CD4-positive, alpha-beta T cell (primary cell): ENCODE data around the gene DEF6. TPM values are rescaled to one million over a fixed set of nuclear protein-coding genes. Genes with fewer than 3 reads are reported as not detected.
A peak's percentile ranks its signal among the peaks of the same experiment; 100 is the strongest.

ENCODE experiments used
- ATAC-seq: fragments of 200-7000 bp; cut with Tn5 transposase; one replicate; pipeline ENCODE4 v1.10.0; 2022; ENCODE audit warnings: mild to moderate bottlenecking; ENCODE audit not compliant: poor library complexity
- CTCF ChIA-PET: fragments of 350-600 bp; sonication (Branson Sonifier 250); formaldehyde crosslinking; loops from one replicate; lab custom pipeline; 2021; ENCODE audit warnings: antibody characterized with exemption, inconsistent platforms; lab: Charles Lee
- POLR2A ChIA-PET: fragments of 350-600 bp; sonication (Branson Sonifier 250); formaldehyde crosslinking; loops from one replicate; lab custom pipeline; 2021; ENCODE audit warnings: antibody characterized with exemption, inconsistent platforms; lab: Charles Lee
- DNase-seq, 14 experiments: peaks; one replicate each; pipeline ENCODE4 v3.0.0-alpha.2; 2013 to 2020; ENCODE audit warnings: mixed read lengths in 2 of 14
- H3K27ac ChIP-seq, 2 donors: one replicate each; pipeline versions ENCODE4 v1.5.1 to v1.7.0; 2013; ENCODE audit warnings: low read length in 2 of 2, low read depth in 1 of 2, mild to moderate bottlenecking in 1 of 2
- H3K27me3 ChIP-seq, 2 experiments: 1 replicate in 1 of 2; 2 replicates in 1 of 2; pipeline versions ENCODE4 v1.6.1 to v1.7.0; 2013; ENCODE audit warnings: low read length in 2 of 2, control low read depth in 1 of 2, mild to moderate bottlenecking in 1 of 2, moderate library complexity in 1 of 2; ENCODE audit not compliant: insufficient read depth in 2 of 2, control insufficient read depth in 1 of 2
- H3K36me3 ChIP-seq: one replicate; pipeline ENCODE4 v1.6.1; 2013; ENCODE audit warnings: low read length, control low read depth; ENCODE audit not compliant: insufficient read depth
- H3K4me1 ChIP-seq: one replicate; pipeline ENCODE4 v1.6.1; 2013; ENCODE audit warnings: low read length, control low read depth; ENCODE audit not compliant: insufficient read depth
- H3K4me3 ChIP-seq: one replicate; pipeline ENCODE4 v1.5.1; 2013; ENCODE audit warnings: mild to moderate bottlenecking, low read length, moderate library complexity
- H3K9me3 ChIP-seq, 2 experiments: 1 replicate in 1 of 2; 2 replicates in 1 of 2; pipeline versions ENCODE4 v1.6.1 to v1.7.0; 2013; ENCODE audit warnings: low read length in 2 of 2, mild to moderate bottlenecking in 2 of 2, control low read depth in 1 of 2, moderate library complexity in 1 of 2; ENCODE audit not compliant: control insufficient read depth in 1 of 2, insufficient read depth in 1 of 2
- H3K27ac Mint-ChIP-seq: one replicate; pipeline ENCODE4 v1.8.0; 2020; ENCODE audit warnings: mixed read lengths
- H3K27me3 Mint-ChIP-seq: one replicate; pipeline ENCODE4 v1.8.0; 2021; ENCODE audit warnings: mixed read lengths
- H3K36me3 Mint-ChIP-seq: one replicate; pipeline ENCODE4 v1.8.0; 2021; ENCODE audit warnings: low read depth, mixed read lengths
- H3K4me1 Mint-ChIP-seq: one replicate; pipeline ENCODE4 v1.8.0; 2021; ENCODE audit warnings: low read depth, mixed read lengths
- H3K4me3 Mint-ChIP-seq: one replicate; pipeline ENCODE4 v1.8.0; 2020; ENCODE audit warnings: mild to moderate bottlenecking, mixed read lengths
- H3K9me3 Mint-ChIP-seq: one replicate; pipeline ENCODE4 v1.8.0; 2020; ENCODE audit warnings: mixed read lengths
- CTCF ChIP-seq: fragments of 200-600 bp; IDR thresholded peaks from one replicate; pipeline ENCODE4 v1.8.0; 2022; ENCODE audit warnings: antibody characterized with exemption, mild to moderate bottlenecking
- intact Hi-C, 2 experiments: fragments of 100-400 bp; cut with DNase I in 1 of 2; cut with micrococcal nuclease in 1 of 2; formaldehyde crosslinking; loops; one replicate each; pipeline versions ENCODE4 v1.15.1 to v1.9.0; 2023 to 2025; cut with DNase I, micrococcal nuclease
- total RNA-seq, 174 experiments: library from RNA in 2 of 174; stranded (reverse) in 2 of 174; gene quantifications; one replicate each; pipeline ENCODE4 v1.2.3 and lab custom pipeline; 2021 to 2026

DEF6 gene
- total RNA-seq, 2 experiments from 2014 or later: 209 to 212 TPM

GRCh38 chr6:35258858-35259193, 38.8 kb upstream of the DEF6 start:
- no peaks in the 10 kb centered on the region for H3K9me3 ChIP-seq
- ChIA-PET CTCF (interaction anchor here (0.7 to 1.3 kb wide), 7 partner anchors 13 to 209 kb away, joined by 3 to 4 read pairs (median 3); no protein-coding TSS in a partner anchor), POLR2A (interaction anchor here (0.8 to 2.0 kb wide), 21 partner anchors 8 to 1022 kb away, joined by 3 to 14 read pairs (median 4); partner anchors contain the start of genes ANKS1A, BLTP3A, BRPF3 and DEF6)
- peak overlapping the region; percentile 97 for H3K4me3 ChIP-seq
- Mint-ChIP-seq H3K9me3 (no peaks in the 10 kb centered on the region), H3K36me3 (peaks cover 15% of the 10 kb centered on the region), H3K4me1 (peaks cover 58% of the 10 kb centered on the region), H3K4me3 (peak overlapping the region; percentile 98), H3K27me3 (no peaks in the 10 kb centered on the region), H3K27ac (peak overlapping the region; percentile 98)
- DNase-seq (peak in 3 of 14 experiments; percentile 27 to 43 (median 36)), ATAC-seq (peak; percentile 27)
- peak overlapping the region; percentile 93 to 97 for H3K27ac ChIP-seq
- TF ChIP-seq CTCF: no peak
- H3K27me3 ChIP-seq: no peaks in the 10 kb centered on the region
- peaks cover 31% of the 10 kb centered on the region for H3K4me1 ChIP-seq
- no peaks in the 10 kb centered on the region for H3K36me3 ChIP-seq
- intact Hi-C loops: loop anchor here in 1 of 2 experiments (10.0 kb wide), 1 partner anchor 374 kb away; the partner anchor contains the start of genes ANKS1A and TAF11

GRCh38 chr6:35259194-35259947, 38.2 kb upstream of the DEF6 start, which contains the start of gene ZNF76:
Gene ZNF76, plus strand, starts transcription at chr6:35259735. Its CDS starts 21,417 bp downstream, at chr6:35281152.
- peaks cover 61% of the 10 kb centered on the region for H3K4me1 Mint-ChIP-seq
- no peaks in the 10 kb centered on the region for H3K27me3 Mint-ChIP-seq
- POLR2A ChIA-PET: interaction anchor here (0.7 to 2.0 kb wide), 24 partner anchors 9 to 1023 kb away, joined by 3 to 14 read pairs (median 4); partner anchors contain the start of genes ANKS1A, BLTP3A, BRPF3 and DEF6

More at GRCh38 chr6:35259194-35259947, 38.2 kb upstream of the DEF6 start, which contains the start of gene ZNF76:
- Histone ChIP-seq H3K9me3 (no peaks in the 10 kb centered on the region), H3K4me3 (peak within 1 kb of the TSS; percentile 97), H3K4me1 (peaks cover 31% of the 10 kb centered on the region), H3K36me3 (no peaks in the 10 kb centered on the region), H3K27ac (peak within 1 kb of the TSS; percentile 93 to 97), H3K27me3 (no peaks in the 10 kb centered on the region)
- Mint-ChIP-seq H3K27ac (peak within 1 kb of the TSS; percentile 98), H3K9me3 (no peaks in the 10 kb centered on the region), H3K36me3 (peaks cover 15% of the 10 kb centered on the region), H3K4me3 (peak within 1 kb of the TSS; percentile 98)
- ATAC-seq: peak; percentile 73
- intact Hi-C loops: loop anchor here in 1 of 2 experiments (10.0 kb wide), 1 partner anchor 375 kb away; the partner anchor contains the start of genes ANKS1A and TAF11
- TF ChIP-seq CTCF: no peak
- DNase-seq: peak; percentile 76 to 98 (median 91)
- CTCF ChIA-PET: interaction anchor here (0.7 to 1.3 kb wide), 7 partner anchors 14 to 208 kb away, joined by 3 to 4 read pairs (median 3); no protein-coding TSS in a partner anchor
